ENCODE measurements around the gene NHERF2. TPM values are rescaled to one million over a fixed set of nuclear protein-coding genes. Genes with fewer than 3 reads are reported as not detected.

Gene NHERF2
- total RNA-seq, 3 donors from 2014 or later, result 54.5 to 65.4 (median 60.0) TPM

- ATAC-seq, result no peak
- Histone ChIP-seq H3K36me3 (ENCODE audit: low read depth) (peaks cover 5% of the 10 kb centered on the region), H3K9me3 (no peaks in the 10 kb centered on the region), H3K4me3 (no peak overlapping the region), H3K4me1 (ENCODE audit: low read depth) (peaks cover 13% of the 10 kb centered on the region)
- intact Hi-C loops (cut with DNase I, micrococcal nuclease), result no loop called here
- DNase-seq, result no peak
- TF ChIP-seq, protein P1, sequence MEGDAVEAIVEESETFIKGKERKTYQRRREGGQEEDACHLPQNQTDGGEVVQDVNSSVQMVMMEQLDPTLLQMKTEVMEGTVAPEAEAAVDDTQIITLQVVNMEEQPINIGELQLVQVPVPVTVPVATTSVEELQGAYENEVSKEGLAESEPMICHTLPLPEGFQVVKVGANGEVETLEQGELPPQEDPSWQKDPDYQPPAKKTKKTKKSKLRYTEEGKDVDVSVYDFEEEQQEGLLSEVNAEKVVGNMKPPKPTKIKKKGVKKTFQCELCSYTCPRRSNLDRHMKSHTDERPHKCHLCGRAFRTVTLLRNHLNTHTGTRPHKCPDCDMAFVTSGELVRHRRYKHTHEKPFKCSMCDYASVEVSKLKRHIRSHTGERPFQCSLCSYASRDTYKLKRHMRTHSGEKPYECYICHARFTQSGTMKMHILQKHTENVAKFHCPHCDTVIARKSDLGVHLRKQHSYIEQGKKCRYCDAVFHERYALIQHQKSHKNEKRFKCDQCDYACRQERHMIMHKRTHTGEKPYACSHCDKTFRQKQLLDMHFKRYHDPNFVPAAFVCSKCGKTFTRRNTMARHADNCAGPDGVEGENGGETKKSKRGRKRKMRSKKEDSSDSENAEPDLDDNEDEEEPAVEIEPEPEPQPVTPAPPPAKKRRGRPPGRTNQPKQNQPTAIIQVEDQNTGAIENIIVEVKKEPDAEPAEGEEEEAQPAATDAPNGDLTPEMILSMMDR (IDR thresholded peaks at IDR 0.05), result no peak
These were observed 60.4 kb downstream of the NHERF2 start for GRCh38 chr16:2086812-2087747.

- H3K9me3 ChIP-seq, result no peaks in the 10 kb centered on the region
- TF ChIP-seq, protein P1 (IDR thresholded peaks at IDR 0.05), result no peak
- peak in 2 of 3 donors; percentile 51 to 60 for DNase-seq
- H3K4me1 ChIP-seq (ENCODE audit: low read depth), result peaks cover 20% of the 10 kb centered on the region
- no peak overlapping the region for H3K4me3 ChIP-seq
- ATAC-seq, result no peak
- intact Hi-C loops (cut with DNase I, micrococcal nuclease), result no loop called here
- H3K36me3 ChIP-seq (ENCODE audit: low read depth), result peaks cover 5% of the 10 kb centered on the region
These were observed 61.3 kb downstream of the NHERF2 start for GRCh38 chr16:2087748-2088631.

Other genes with a start within 250 kb of the NHERF2 start
- gene SPSB3, start 244.3 kb upstream of the NHERF2 start, total RNA-seq, result 10 to 100 TPM; 39.7 to 56.5 (median 52.2) TPM
- 10 to 100 TPM; 32.1 to 43.1 (median 39.3) TPM for gene NUBP2, start 243.9 kb upstream of the NHERF2 start, total RNA-seq
- gene IGFALS, start 233.2 kb upstream of the NHERF2 start, total RNA-seq, result 1 to 10 TPM in 2 of 3 donors, under 1 TPM in 1; 0.51 to 1.9 (median 1.8) TPM
- 10 to 100 TPM; 63.4 to 94.8 (median 68.0) TPM for gene HAGH, start 200.1 kb upstream of the NHERF2 start, total RNA-seq
- 10 to 100 TPM; 31.4 to 59.6 (median 54.6) TPM for gene FAHD1, start 199.7 kb upstream of the NHERF2 start, total RNA-seq
- not detected for gene MEIOB, start 154.7 kb upstream of the NHERF2 start, total RNA-seq
- 1 to 10 TPM; 2.5 to 3.1 (median 2.6) TPM for gene HS3ST6, start 108.5 kb upstream of the NHERF2 start, total RNA-seq
- gene MSRB1, start 83.7 kb upstream of the NHERF2 start, total RNA-seq, result 10 to 100 TPM; 34.8 to 46.3 (median 40.5) TPM
- gene RPL3L, start 72.2 kb upstream of the NHERF2 start, total RNA-seq, result not detected
- 100 to 1,000 TPM; 204 to 212 (median 210) TPM for gene NDUFB10, start 67.4 kb upstream of the NHERF2 start, total RNA-seq
- 1,000 to 10,000 TPM; 1,284 to 2,138 (median 1,849) TPM for gene RPS2, start 62.1 kb upstream of the NHERF2 start, total RNA-seq
- gene RNF151, start 60.0 kb upstream of the NHERF2 start, total RNA-seq, result not detected
- 10 to 100 TPM; 21.6 to 25.5 (median 24.0) TPM for gene TBL3, start 54.8 kb upstream of the NHERF2 start, total RNA-seq
- 10 to 100 TPM; 12.2 to 39.9 (median 27.1) TPM for gene NOXO1, start 45.4 kb upstream of the NHERF2 start, total RNA-seq
- gene GFER, start 42.7 kb upstream of the NHERF2 start, total RNA-seq, result 10 to 100 TPM; 42.1 to 75.5 (median 68.8) TPM
- gene SYNGR3, start 36.9 kb upstream of the NHERF2 start, total RNA-seq, result 1 to 10 TPM; 1.3 to 7.9 (median 1.5) TPM
- gene ZNF598, start 17.1 kb upstream of the NHERF2 start, total RNA-seq, result 10 to 100 TPM; 41.9 to 45.4 (median 42.4) TPM
- gene NPW, start 7.1 kb upstream of the NHERF2 start, total RNA-seq, result 1 to 10 TPM in 1 of 3 donors, under 1 TPM in 2; 0.32 to 2.1 (median 0.60) TPM
- 10 to 100 TPM; 23.5 to 28.2 (median 24.5) TPM for gene NTHL1, start 20.9 kb downstream of the NHERF2 start, total RNA-seq
- 100 to 1,000 TPM; 140 to 161 (median 150) TPM for gene TSC2, start 21.1 kb downstream of the NHERF2 start, total RNA-seq
- 100 to 1,000 TPM in 1 of 3 donors, 10 to 100 TPM in 2; 63.9 to 233 (median 80.8) TPM for gene PKD1, start 109.0 kb downstream of the NHERF2 start, total RNA-seq
- 10 to 100 TPM in 2 of 3 donors, 1 to 10 TPM in 1; 3.8 to 28.3 (median 15.7) TPM for gene RAB26, start 121.7 kb downstream of the NHERF2 start, total RNA-seq
- gene TRAF7, start 128.9 kb downstream of the NHERF2 start, total RNA-seq, result 100 to 1,000 TPM in 1 of 3 donors, 10 to 100 TPM in 2; 91.5 to 104 (median 94.0) TPM
- 1 to 10 TPM in 2 of 3 donors, under 1 TPM in 1; 0.06 to 1.5 (median 1.0) TPM for gene CASKIN1, start 169.7 kb downstream of the NHERF2 start, total RNA-seq
- 10 to 100 TPM; 25.5 to 30.9 (median 29.8) TPM for gene MLST8, start 178.6 kb downstream of the NHERF2 start, total RNA-seq
- gene BRICD5, start 184.0 kb downstream of the NHERF2 start, total RNA-seq, result 10 to 100 TPM in 2 of 3 donors, 1 to 10 TPM in 1; 8.4 to 12.3 (median 12.1) TPM
- gene PGP, start 187.9 kb downstream of the NHERF2 start, total RNA-seq, result 10 to 100 TPM; 15.5 to 19.7 (median 17.6) TPM
- 10 to 100 TPM; 23.5 to 28.3 (median 24.2) TPM for gene E4F1, start 196.7 kb downstream of the NHERF2 start, total RNA-seq
- 1 to 10 TPM in 2 of 3 donors, under 1 TPM in 1; 0.87 to 1.9 (median 1.1) TPM for gene DNASE1L2, start 209.5 kb downstream of the NHERF2 start, total RNA-seq
- gene ECI1, start 224.7 kb downstream of the NHERF2 start, total RNA-seq, result 100 to 1,000 TPM in 1 of 3 donors, 10 to 100 TPM in 2; 88.5 to 129 (median 95.5) TPM
- gene RNPS1, start 241.2 kb downstream of the NHERF2 start, total RNA-seq, result 100 to 1,000 TPM; 125 to 144 (median 125) TPM